ENCODE measurements around the gene PTPRM. TPM values are rescaled to one million over a fixed set of nuclear protein-coding genes. Genes with fewer than 3 reads are reported as not detected.

The PTPRM gene
- total RNA-seq, 1 experiment from 2014 or later, result not detected

DNA sequence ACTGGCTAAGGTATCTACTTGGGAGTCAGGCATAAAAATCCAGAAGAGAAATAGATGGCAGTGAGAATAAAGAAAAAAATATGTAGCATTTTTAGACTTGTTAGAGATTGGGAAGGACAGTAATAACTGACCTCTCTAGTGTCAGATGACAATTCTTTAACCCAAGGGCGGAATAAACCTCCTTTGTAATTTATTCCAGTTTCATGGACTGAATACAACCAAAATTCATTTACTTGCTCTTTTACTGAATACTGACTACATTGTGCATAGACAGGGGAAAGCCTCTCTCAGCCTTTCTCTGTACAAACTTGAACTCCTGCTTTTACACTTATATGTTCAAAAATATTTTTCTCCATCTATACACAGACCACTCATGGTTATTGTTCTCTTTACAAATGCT, 566.8 kb downstream of the PTPRM start:
- DNase-seq (ENCODE audit: low spot score), result no peak
- Histone ChIP-seq H3K27ac (ENCODE audit: low read depth, low read length, poor library complexity, severe bottlenecking) (no peak overlapping the region), H3K9me3 (ENCODE audit: low read depth, low read length, poor library complexity, severe bottlenecking) (no peaks in the 10 kb centered on the region), H3K4me1 (ENCODE audit: insufficient read depth, low read length, poor library complexity, severe bottlenecking) (no peaks in the 10 kb centered on the region), H3K36me3 (ENCODE audit: insufficient read depth, low read length, poor library complexity, severe bottlenecking) (no peaks in the 10 kb centered on the region), H3K27me3 (replicated peaks; ENCODE audit: insufficient read depth, low read depth, low read length, poor library complexity) (no peaks in the 10 kb centered on the region), H3K4me3 (ENCODE audit: low read depth, low read length, poor library complexity, severe bottlenecking) (no peak overlapping the region)
- CTCF ChIA-PET, result no interaction called here
- POLR2A ChIA-PET (ENCODE audit: low non-redundant PET), result no interaction called here
- no TSS peak for BruUV-seq (replicated peaks)
- intact Hi-C loops (cut with micrococcal nuclease; ENCODE audit: unreplicated experiment), result no loop called here
- TF ChIP-seq EZH2 (IDR thresholded peaks at IDR 0.05; ENCODE audit: borderline replicate concordance, low read depth, low read length, poor library complexity, severe bottlenecking), result no peak
- TF ChIP-seq, protein P1, sequence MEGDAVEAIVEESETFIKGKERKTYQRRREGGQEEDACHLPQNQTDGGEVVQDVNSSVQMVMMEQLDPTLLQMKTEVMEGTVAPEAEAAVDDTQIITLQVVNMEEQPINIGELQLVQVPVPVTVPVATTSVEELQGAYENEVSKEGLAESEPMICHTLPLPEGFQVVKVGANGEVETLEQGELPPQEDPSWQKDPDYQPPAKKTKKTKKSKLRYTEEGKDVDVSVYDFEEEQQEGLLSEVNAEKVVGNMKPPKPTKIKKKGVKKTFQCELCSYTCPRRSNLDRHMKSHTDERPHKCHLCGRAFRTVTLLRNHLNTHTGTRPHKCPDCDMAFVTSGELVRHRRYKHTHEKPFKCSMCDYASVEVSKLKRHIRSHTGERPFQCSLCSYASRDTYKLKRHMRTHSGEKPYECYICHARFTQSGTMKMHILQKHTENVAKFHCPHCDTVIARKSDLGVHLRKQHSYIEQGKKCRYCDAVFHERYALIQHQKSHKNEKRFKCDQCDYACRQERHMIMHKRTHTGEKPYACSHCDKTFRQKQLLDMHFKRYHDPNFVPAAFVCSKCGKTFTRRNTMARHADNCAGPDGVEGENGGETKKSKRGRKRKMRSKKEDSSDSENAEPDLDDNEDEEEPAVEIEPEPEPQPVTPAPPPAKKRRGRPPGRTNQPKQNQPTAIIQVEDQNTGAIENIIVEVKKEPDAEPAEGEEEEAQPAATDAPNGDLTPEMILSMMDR (conservative IDR thresholded peaks at IDR 0.05; ENCODE audit: low read depth, low read length), result no peak

DNA sequence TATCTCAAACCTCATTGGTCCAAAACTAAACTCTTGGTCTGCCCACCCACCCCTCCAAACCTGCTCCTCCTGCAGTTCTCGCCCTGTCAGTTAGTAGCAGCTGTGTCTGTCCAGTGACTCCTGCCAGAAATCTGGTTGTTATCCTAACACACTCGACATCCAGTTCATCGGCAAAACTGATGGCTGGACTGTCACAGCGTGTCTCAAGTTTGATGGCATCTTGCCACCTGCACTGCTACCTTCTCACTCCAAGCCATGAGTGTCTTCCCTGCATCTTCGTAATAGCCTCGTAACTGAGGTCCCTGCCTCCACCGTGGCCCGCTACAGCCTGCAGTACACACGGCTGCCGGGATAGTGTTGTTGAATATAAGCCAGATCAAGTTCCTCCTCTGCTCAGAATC, 572.0 kb downstream of the PTPRM start:
- POLR2A ChIA-PET (ENCODE audit: low non-redundant PET), result no interaction called here
- H3K4me1 ChIP-seq (ENCODE audit: insufficient read depth, low read length, poor library complexity, severe bottlenecking), result no peaks in the 10 kb centered on the region
- no peaks in the 10 kb centered on the region for H3K36me3 ChIP-seq (ENCODE audit: insufficient read depth, low read length, poor library complexity, severe bottlenecking)
- no TSS peak for BruUV-seq (replicated peaks)
- CTCF ChIA-PET, result no interaction called here
- no peaks in the 10 kb centered on the region for H3K27me3 ChIP-seq (replicated peaks; ENCODE audit: insufficient read depth, low read depth, low read length, poor library complexity)
- intact Hi-C loops (cut with micrococcal nuclease; ENCODE audit: unreplicated experiment), result no loop called here
- H3K9me3 ChIP-seq (ENCODE audit: low read depth, low read length, poor library complexity, severe bottlenecking), result no peaks in the 10 kb centered on the region
- no peak overlapping the region for H3K27ac ChIP-seq (ENCODE audit: low read depth, low read length, poor library complexity, severe bottlenecking)
- TF ChIP-seq, protein P1 (conservative IDR thresholded peaks at IDR 0.05; ENCODE audit: low read depth, low read length), result no peak
- no peak for TF ChIP-seq EZH2 (IDR thresholded peaks at IDR 0.05; ENCODE audit: borderline replicate concordance, low read depth, low read length, poor library complexity, severe bottlenecking)
- H3K4me3 ChIP-seq (ENCODE audit: low read depth, low read length, poor library complexity, severe bottlenecking), result no peak overlapping the region
- DNase-seq (ENCODE audit: low spot score), result no peak

DNA sequence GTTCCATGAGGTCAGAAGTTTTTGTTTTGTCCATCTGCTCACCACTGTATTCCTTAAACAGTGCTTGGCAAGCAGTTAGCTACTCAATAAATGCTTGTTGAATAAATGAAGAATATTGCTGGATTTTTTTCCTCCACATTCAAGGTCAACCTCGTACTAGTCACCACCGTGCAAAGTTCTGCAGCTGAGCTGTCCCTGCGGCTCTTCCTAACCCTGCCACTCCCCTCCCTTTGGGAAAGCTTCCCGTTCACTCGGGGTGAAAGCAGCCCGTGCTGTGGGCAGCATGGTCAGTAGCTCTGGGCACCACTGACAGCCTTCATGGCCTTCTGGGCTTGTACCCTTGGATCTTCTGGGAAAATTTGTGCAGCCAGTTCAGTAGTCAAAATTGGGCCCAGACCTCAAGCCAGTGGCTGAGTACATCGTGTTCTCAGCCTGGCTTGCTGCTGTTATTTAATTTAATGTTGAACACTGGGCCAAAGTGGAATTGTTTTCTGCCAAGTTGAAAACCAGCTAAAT, 572.8 kb downstream of the PTPRM start:
- no peaks in the 10 kb centered on the region for H3K27me3 ChIP-seq (replicated peaks; ENCODE audit: insufficient read depth, low read depth, low read length, poor library complexity)
- no peak overlapping the region for H3K4me3 ChIP-seq (ENCODE audit: low read depth, low read length, poor library complexity, severe bottlenecking)
- intact Hi-C loops (cut with micrococcal nuclease; ENCODE audit: unreplicated experiment), result no loop called here
- BruUV-seq (replicated peaks), result no TSS peak
- ChIA-PET POLR2A (ENCODE audit: low non-redundant PET) (no interaction called here), CTCF (no interaction called here)
- no peaks in the 10 kb centered on the region for H3K36me3 ChIP-seq (ENCODE audit: insufficient read depth, low read length, poor library complexity, severe bottlenecking)
- TF ChIP-seq, protein P1 (conservative IDR thresholded peaks at IDR 0.05; ENCODE audit: low read depth, low read length), result no peak
- TF ChIP-seq EZH2 (IDR thresholded peaks at IDR 0.05; ENCODE audit: borderline replicate concordance, low read depth, low read length, poor library complexity, severe bottlenecking), result no peak
- no peaks in the 10 kb centered on the region for H3K9me3 ChIP-seq (ENCODE audit: low read depth, low read length, poor library complexity, severe bottlenecking)
- no peak for DNase-seq (ENCODE audit: low spot score)
- H3K27ac ChIP-seq (ENCODE audit: low read depth, low read length, poor library complexity, severe bottlenecking), result no peak overlapping the region
- H3K4me1 ChIP-seq (ENCODE audit: insufficient read depth, low read length, poor library complexity, severe bottlenecking), result no peaks in the 10 kb centered on the region
